ENCODE measurements around the gene CLIC4. TPM values are rescaled to one million over a fixed set of nuclear protein-coding genes. Genes with fewer than 3 reads are reported as not detected.
A peak's percentile ranks its signal among the peaks of the same experiment; 100 is the strongest.

CLIC4 gene
- polyA plus RNA-seq, 3 donors: 9.7 to 38.1 (median 24.6) TPM

DNA sequence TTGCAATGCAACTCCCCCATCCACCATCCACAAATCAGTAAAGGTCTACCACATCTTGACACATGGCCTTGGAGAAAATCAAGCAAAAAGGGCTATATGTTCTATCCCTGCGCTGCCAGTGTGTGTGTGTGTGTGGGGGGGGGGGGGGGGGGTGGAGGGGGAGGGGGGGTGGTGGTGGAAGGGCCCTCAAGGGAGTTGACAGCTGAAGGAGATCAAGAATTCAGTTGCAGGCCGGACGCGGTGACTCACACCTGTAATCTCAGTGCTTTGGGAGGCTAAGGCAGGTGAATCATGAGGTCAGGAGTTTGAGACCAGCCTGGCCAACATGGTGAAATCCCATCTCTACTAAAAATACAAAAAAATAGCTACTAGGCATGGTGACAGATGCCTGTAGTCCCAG is 37.6 kb upstream of the CLIC4 start:
- no peak overlapping the region for H3K4me2 ChIP-seq (replicated peaks; ENCODE audit: extremely low read depth, low read length, poor library complexity, severe bottlenecking)
- peaks cover 0 to 2% (median 0%) of the 10 kb centered on the region in 7 donors for H3K9me3 Mint-ChIP-seq
- H3K9ac ChIP-seq (ENCODE audit: insufficient read depth, low read length, poor library complexity, severe bottlenecking): no peak overlapping the region
- H3K36me3 ChIP-seq (replicated peaks in 1 of 2; ENCODE audit: control insufficient read depth in 1 of 2, insufficient read depth in 2 of 2, low read length in 2 of 2): no peaks in the 10 kb centered on the region
- peaks cover 38% of the 10 kb centered on the region for H3K4me1 Mint-ChIP-seq
- no peak overlapping the region for H3K4me3 Mint-ChIP-seq
- H3K79me2 ChIP-seq (ENCODE audit: insufficient read depth, low read length): no peaks in the 10 kb centered on the region
- no peak overlapping the region for H3K27ac ChIP-seq (ENCODE audit: low read depth in 1 of 2, low read length in 2 of 2)
- no peaks in the 10 kb centered on the region for H3K27me3 Mint-ChIP-seq (ENCODE audit: low read depth in 3 of 3)
- no peaks in the 10 kb centered on the region for H3K36me3 Mint-ChIP-seq
- no CpG with 5 or more reads among the region's 4 CpGs for WGBS (ENCODE audit: insufficient coverage)
- no peaks in the 10 kb centered on the region for H4K20me1 ChIP-seq (ENCODE audit: insufficient read depth, low read length)
- H3K9me3 ChIP-seq (replicated peaks in 1 of 2; ENCODE audit: control insufficient read depth in 1 of 2, insufficient read depth in 1 of 2, low read length in 2 of 2): no peaks in the 10 kb centered on the region
- no peak overlapping the region for H3K4me3 ChIP-seq (replicated peaks in 1 of 3; ENCODE audit: low read depth in 2 of 3, low read length in 3 of 3)
- no peak overlapping the region for H2AFZ ChIP-seq (ENCODE audit: insufficient read depth, low read depth, low read length, poor library complexity, severe bottlenecking)
- no peak for DNase-seq
- TF ChIP-seq CTCF (IDR thresholded peaks at IDR 0.05): no peak
- intact Hi-C loops (cut with micrococcal nuclease): loop anchor here (5.0 kb wide), 1 partner anchor 40 kb away; the partner anchor contains the start of gene CLIC4 (in 2 of the 2)
- H3K27me3 ChIP-seq (ENCODE audit: control insufficient read depth in 2 of 2, insufficient read depth in 2 of 2, low read length in 2 of 2): no peaks in the 10 kb centered on the region
- peaks cover 40 to 49% of the 10 kb centered on the region in 2 donors for H3K4me1 ChIP-seq (ENCODE audit: control insufficient read depth in 1 of 2, insufficient read depth in 2 of 2, low read length in 2 of 2)
- peak overlapping the region in 3 of 7 donors; percentile 59 to 86 (median 82) for H3K27ac Mint-ChIP-seq

GRCh38 chr1:24708938-24709337 is 36.3 kb upstream of the CLIC4 start:
- Histone ChIP-seq H3K9me3 (replicated peaks in 1 of 2; ENCODE audit: control insufficient read depth in 1 of 2, insufficient read depth in 1 of 2, low read length in 2 of 2) (no peaks in the 10 kb centered on the region), H4K20me1 (ENCODE audit: insufficient read depth, low read length) (no peaks in the 10 kb centered on the region), H3K4me2 (replicated peaks; ENCODE audit: extremely low read depth, low read length, poor library complexity, severe bottlenecking) (no peak overlapping the region), H3K4me3 (replicated peaks in 1 of 3; ENCODE audit: low read depth in 2 of 3, low read length in 3 of 3) (no peak overlapping the region), H3K27me3 (ENCODE audit: control insufficient read depth in 2 of 2, insufficient read depth in 2 of 2, low read length in 2 of 2) (no peaks in the 10 kb centered on the region), H3K27ac (ENCODE audit: low read depth in 1 of 2, low read length in 2 of 2) (no peak overlapping the region), H3K9ac (ENCODE audit: insufficient read depth, low read length, poor library complexity, severe bottlenecking) (no peak overlapping the region), H2AFZ (ENCODE audit: insufficient read depth, low read depth, low read length, poor library complexity, severe bottlenecking) (no peak overlapping the region), H3K36me3 (replicated peaks in 1 of 2; ENCODE audit: control insufficient read depth in 1 of 2, insufficient read depth in 2 of 2, low read length in 2 of 2) (no peaks in the 10 kb centered on the region), H3K79me2 (ENCODE audit: insufficient read depth, low read length) (no peaks in the 10 kb centered on the region), H3K4me1 (ENCODE audit: control insufficient read depth in 1 of 2, insufficient read depth in 2 of 2, low read length in 2 of 2) (peaks cover 45 to 49% of the 10 kb centered on the region in 2 donors)
- intact Hi-C loops (cut with micrococcal nuclease): loop anchor here (5.0 kb wide), 1 partner anchor 38 kb away; the partner anchor contains the start of gene CLIC4 (in 2 of the 2)
- Mint-ChIP-seq H3K4me1 (peaks cover 47% of the 10 kb centered on the region), H3K36me3 (no peaks in the 10 kb centered on the region), H3K9me3 (peaks cover 0 to 2% (median 0%) of the 10 kb centered on the region in 7 donors), H3K4me3 (no peak overlapping the region), H3K27me3 (ENCODE audit: low read depth in 3 of 3) (no peaks in the 10 kb centered on the region), H3K27ac (peak overlapping the region; percentile 63 to 91 (median 86))
- no peak for TF ChIP-seq CTCF (IDR thresholded peaks at IDR 0.05)
- WGBS (ENCODE audit: insufficient coverage): no CpG with 5 or more reads among the region's 4 CpGs
- peak; percentile 77 to 93 (median 89) for DNase-seq
